Brain microvascular endothelial cell (primary cell): ENCODE data around the gene C12orf54.

Experiments used
- DNase-seq: peaks from one replicate; pipeline ENCODE4 v3.0.0-alpha.2; 2020
- H3K27ac ChIP-seq: fragments of 250-450 bp; sonication (Bioruptor Pico); 2 replicates; pipeline ENCODE4 v1.5.1; 2020; ENCODE audit warnings: mild to moderate bottlenecking, moderate library complexity
- H3K27me3 ChIP-seq: fragments of 250-450 bp; sonication (Bioruptor Pico); replicated peaks from 2 replicates; pipeline ENCODE4 v1.5.1; 2020; ENCODE audit warnings: mild to moderate bottlenecking
- H3K36me3 ChIP-seq: fragments of 250-450 bp; sonication (Bioruptor Pico); replicated peaks from 2 replicates; pipeline ENCODE4 v1.5.1; 2020; ENCODE audit warnings: mild to moderate bottlenecking
- H3K4me3 ChIP-seq: 2 replicates; pipeline ENCODE4 v1.5.1; 2011; ENCODE audit warnings: low read depth, mild to moderate bottlenecking, control low read depth, low read length, moderate library complexity
- CTCF ChIP-seq: IDR thresholded peaks from 2 replicates; pipeline ENCODE4 v1.5.1; 2011; ENCODE audit warnings: low read depth, mild to moderate bottlenecking, moderate library complexity, low read length, control low read depth, inconsistent platforms; ENCODE audit errors: missing control alignments
- in situ Hi-C: cut with HindIII; loops from 2 replicates; pipeline ENCODE4 v1.10.0; 2017; ENCODE audit warnings: low sequenced_read_pairs, low pct_ligation_motif_present

C12orf54 gene

GRCh38 chr12:48542300-48542928, 60.1 kb downstream of the C12orf54 start:
- in situ Hi-C loops, result no loop called here
- Histone ChIP-seq H3K27me3 (no peaks in the 10 kb centered on the region), H3K4me3 (no peak overlapping the region), H3K27ac (no peak overlapping the region), H3K36me3 (no peaks in the 10 kb centered on the region)
- no peak for TF ChIP-seq CTCF
- DNase-seq, result peak; percentile 6

GRCh38 chr12:48545833-48546469, 63.7 kb downstream of the C12orf54 start:
- no peak for DNase-seq
- no peaks in the 10 kb centered on the region for H3K27me3 ChIP-seq
- no peak overlapping the region for H3K27ac ChIP-seq
- no peaks in the 10 kb centered on the region for H3K36me3 ChIP-seq
- TF ChIP-seq CTCF, result no peak
- in situ Hi-C loops, result no loop called here
- no peak overlapping the region for H3K4me3 ChIP-seq
